Embryonic facial prominence (tissue), 1 donor: Measurements from ENCODE around the gene PARP12.

Experiments used
- DNase-seq: peaks from one replicate; pipeline ENCODE4 v3.0.0-alpha.2; 2016; ENCODE audit errors: extremely low spot score

Gene PARP12

GRCh38 chr7:140015471-140015970, 47.2 kb downstream of the PARP12 start:
- no peak for DNase-seq

- DNase-seq = no peak
These were observed 48.6 kb downstream of the PARP12 start for GRCh38 chr7:140014123-140014522.

GRCh38 chr7:140013676-140014075, 49.1 kb downstream of the PARP12 start:
- DNase-seq = no peak

GRCh38 chr7:140010194-140010895, 52.4 kb downstream of the PARP12 start:
- no peak for DNase-seq

- no peak for DNase-seq
These were observed 53.0 kb downstream of the PARP12 start for GRCh38 chr7:140009735-140010134.

- DNase-seq = no peak
These were observed 53.8 kb downstream of the PARP12 start for GRCh38 chr7:140008755-140009610.

GRCh38 chr7:140007051-140007690, 55.6 kb downstream of the PARP12 start:
- DNase-seq = no peak

GRCh38 chr7:140006600-140006999, 56.2 kb downstream of the PARP12 start:
- DNase-seq = no peak

GRCh38 chr7:140005754-140006503, 56.8 kb downstream of the PARP12 start:
- no peak for DNase-seq

GRCh38 chr7:140005341-140005740, 57.4 kb downstream of the PARP12 start:
- DNase-seq = no peak

GRCh38 chr7:140004672-140005071, 58.1 kb downstream of the PARP12 start:
- no peak for DNase-seq

GRCh38 chr7:140003913-140004382, 58.8 kb downstream of the PARP12 start:
- no peak for DNase-seq

- no peak for DNase-seq
These were observed 62.0 kb downstream of the PARP12 start for GRCh38 chr7:140000666-140001268.

GRCh38 chr7:139999516-139999915, 63.2 kb downstream of the PARP12 start:
- DNase-seq = no peak

GRCh38 chr7:139998572-139998971, 64.2 kb downstream of the PARP12 start:
- no peak for DNase-seq

- no peak for DNase-seq
These were observed 67.5 kb downstream of the PARP12 start for GRCh38 chr7:139995017-139995915.

GRCh38 chr7:139994356-139994755, 68.4 kb downstream of the PARP12 start:
- DNase-seq = no peak

- no peak for DNase-seq
These were observed 69.2 kb downstream of the PARP12 start for GRCh38 chr7:139993592-139993991.

- no peak for DNase-seq
These were observed 69.6 kb downstream of the PARP12 start for GRCh38 chr7:139993169-139993568.
